ENCODE data around the gene RASA3. TPM values are rescaled to one million over a fixed set of nuclear protein-coding genes. Genes with fewer than 3 reads are reported as not detected.

RASA3 gene
- total RNA-seq, 1 experiment from 2014 or later, result 22.3 TPM

GRCh38 chr13:113963376-113963775 lies 169.0 kb downstream of the RASA3 start:
- CTCF ChIA-PET, result no interaction called here

More at GRCh38 chr13:113963376-113963775, 169.0 kb downstream of the RASA3 start:
- no peak for TF ChIP-seq JUN (CRISPR knock-in tag; IDR thresholded peaks at IDR 0.05)
- TF ChIP-seq ZNF121 (CRISPR knock-in tag; IDR thresholded peaks at IDR 0.05), result no peak
- TF ChIP-seq ZNF219 (CRISPR knock-in tag; IDR thresholded peaks at IDR 0.05; ENCODE audit: borderline replicate concordance), result no peak
- TF ChIP-seq ZMAT4 (CRISPR knock-in tag; IDR thresholded peaks at IDR 0.05), result no peak
- TF ChIP-seq RELA (CRISPR knock-in tag; IDR thresholded peaks at IDR 0.05; ENCODE audit: borderline replicate concordance), result no peak
- no peak for TF ChIP-seq ZSCAN18 (CRISPR knock-in tag; IDR thresholded peaks at IDR 0.05)
- TF ChIP-seq TCF7 (CRISPR knock-in tag; IDR thresholded peaks at IDR 0.05; ENCODE audit: low read depth), result no peak
- no peak for TF ChIP-seq ARID4B (CRISPR knock-in tag; IDR thresholded peaks at IDR 0.05; ENCODE audit: borderline replicate concordance)
- no peak for TF ChIP-seq FOXP1 (CRISPR knock-in tag; IDR thresholded peaks at IDR 0.05; ENCODE audit: borderline replicate concordance)
- no peak for TF ChIP-seq CDX4 (CRISPR knock-in tag; IDR thresholded peaks at IDR 0.05; ENCODE audit: borderline replicate concordance)
- TF ChIP-seq SOX15 (CRISPR knock-in tag; IDR thresholded peaks at IDR 0.05), result no peak
- no peak for TF ChIP-seq ZNF425 (CRISPR knock-in tag; conservative IDR thresholded peaks at IDR 0.05)
- no peak for ATAC-seq
- Mint-ChIP-seq H3K27me3 (ENCODE audit: low read depth) (peaks cover 21% of the 10 kb centered on the region), H3K27ac (no peak overlapping the region), H3K9me3 (peaks cover 32% of the 10 kb centered on the region), H3K36me3 (peaks cover 29% of the 10 kb centered on the region), H3K4me1 (no peaks in the 10 kb centered on the region), H3K4me3 (no peak overlapping the region)
- DNase-seq (ENCODE audit: low spot score), result no peak
- POLR2A ChIA-PET, result interaction anchor here (0.6 kb wide), 1 partner anchor 101 kb away, joined by 3 read pairs; no protein-coding TSS in a partner anchor
